ENCODE data around the gene RPL22. TPM values are rescaled to one million over a fixed set of nuclear protein-coding genes. Genes with fewer than 3 reads are reported as not detected.

Gene RPL22
- total RNA-seq (2014; rRNA removed; shearing (Covaris generic)) = 245 and 306 TPM in 2 replicates

GRCh38 chr1:6199298-6200187, at the start of gene RPL22:
RPL22 (minus strand) TSS chr1:6199595; CDS start chr1:6199573, 22 bp downstream.
- DNase-seq (ENCODE audit: low read depth) = peak; percentile 99

GRCh38 chr1:6248161-6248776, 48.9 kb upstream of the RPL22 start:
- no peak for DNase-seq (ENCODE audit: low read depth)

- DNase-seq (ENCODE audit: low read depth) = no peak
Measured at GRCh38 chr1:6247651-6248050, 48.3 kb upstream of the RPL22 start.

GRCh38 chr1:6246497-6247467, 47.4 kb upstream of the RPL22 start:
- DNase-seq (ENCODE audit: low read depth) = peak; percentile 70

GRCh38 chr1:6245869-6246496, 46.6 kb upstream of the RPL22 start:
- no peak for DNase-seq (ENCODE audit: low read depth)

DNA sequence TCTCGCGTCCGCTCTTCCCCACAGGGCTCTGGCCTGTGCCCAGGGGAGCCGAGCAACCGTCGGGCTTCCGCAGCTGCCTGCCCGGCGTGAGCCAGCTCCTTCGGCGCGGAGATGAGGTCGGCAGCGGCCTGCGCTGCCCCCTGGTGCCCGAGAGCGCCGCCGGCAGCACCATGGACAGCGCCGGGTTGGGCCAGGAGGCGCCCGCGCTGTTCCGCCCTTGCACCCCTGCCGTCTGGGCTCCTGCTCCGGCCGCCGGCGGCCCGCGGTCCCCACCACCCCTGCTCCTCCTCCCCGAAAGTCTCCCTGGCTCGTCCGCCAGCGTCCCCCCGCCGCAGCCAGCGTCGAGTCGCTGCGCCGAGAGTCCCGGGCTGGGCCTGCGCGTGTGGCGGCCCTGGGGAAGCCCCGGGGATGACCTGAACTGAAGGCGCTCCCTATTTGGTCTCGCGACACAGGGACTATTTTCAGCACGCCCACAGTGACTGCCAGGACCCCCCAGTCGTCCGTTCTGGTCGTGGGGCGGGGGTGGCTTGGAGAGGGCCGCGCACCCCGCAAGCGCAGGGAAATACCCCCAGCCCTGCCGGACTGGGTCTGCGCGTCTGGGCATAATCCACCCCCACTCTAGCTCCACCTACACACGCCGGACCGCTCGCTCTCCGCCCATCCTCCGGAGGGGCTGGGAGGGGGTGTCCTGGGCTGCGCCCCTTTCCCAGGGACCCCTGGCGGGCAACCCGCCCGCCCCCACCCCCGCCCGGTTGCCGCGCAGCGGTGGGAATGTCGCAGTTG, 45.9 kb upstream of the RPL22 start:
- DNase-seq (ENCODE audit: low read depth) = peak; percentile 73

GRCh38 chr1:6244401-6245049, 45.1 kb upstream of the RPL22 start:
- DNase-seq (ENCODE audit: low read depth) = no peak

GRCh38 chr1:6243993-6244392, 44.6 kb upstream of the RPL22 start, which contains the start of gene HES3:
HES3 (plus strand) TSS chr1:6244179; CDS start chr1:6244366, 187 bp downstream.
- no peak for DNase-seq (ENCODE audit: low read depth)

DNA sequence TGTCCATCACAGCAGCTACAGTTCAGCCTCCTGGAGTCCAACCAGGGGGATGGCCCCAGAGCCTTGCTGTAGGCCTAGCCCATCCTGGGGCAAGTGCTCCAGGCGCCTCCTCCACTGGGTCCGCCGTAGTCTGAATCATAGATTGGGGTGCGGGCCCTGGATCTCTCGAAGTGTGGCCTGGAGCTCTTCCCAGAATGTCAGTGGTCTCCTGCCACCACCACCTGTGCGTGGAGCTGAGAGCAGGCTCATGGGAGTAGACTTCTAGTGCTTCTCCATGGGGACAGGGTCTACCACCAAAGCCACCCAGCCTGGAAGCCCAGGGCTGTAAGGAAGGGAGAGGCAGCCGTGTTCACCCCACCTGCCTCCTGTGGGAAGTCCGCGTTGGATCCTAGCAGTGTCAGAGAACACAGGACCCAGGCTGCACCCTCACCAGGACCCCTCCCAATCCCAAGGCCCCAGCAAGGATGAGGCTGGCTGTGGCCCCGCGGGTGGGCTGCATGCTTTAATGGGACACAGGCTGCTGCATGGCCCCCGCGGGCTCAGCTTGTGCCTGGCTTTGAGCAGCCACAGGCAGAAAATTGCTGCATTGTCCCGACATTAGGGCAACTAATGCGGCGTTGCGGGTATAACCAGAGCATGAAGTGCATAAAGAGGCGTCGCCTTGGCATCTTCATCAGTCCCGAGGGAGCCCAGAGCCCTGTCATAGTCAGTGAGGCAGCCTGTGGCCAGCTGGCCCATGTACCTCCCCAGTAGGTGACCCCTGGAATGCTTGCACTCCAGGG, 43.8 kb upstream of the RPL22 start:
- no peak for DNase-seq (ENCODE audit: low read depth)

GRCh38 chr1:6241887-6242740, 42.7 kb upstream of the RPL22 start:
- no peak for DNase-seq (ENCODE audit: low read depth)

GRCh38 chr1:6241107-6241886, 41.9 kb upstream of the RPL22 start:
- no peak for DNase-seq (ENCODE audit: low read depth)

- peak; percentile 71 for DNase-seq (ENCODE audit: low read depth)
Measured at GRCh38 chr1:6239950-6240768, 40.8 kb upstream of the RPL22 start.

DNA sequence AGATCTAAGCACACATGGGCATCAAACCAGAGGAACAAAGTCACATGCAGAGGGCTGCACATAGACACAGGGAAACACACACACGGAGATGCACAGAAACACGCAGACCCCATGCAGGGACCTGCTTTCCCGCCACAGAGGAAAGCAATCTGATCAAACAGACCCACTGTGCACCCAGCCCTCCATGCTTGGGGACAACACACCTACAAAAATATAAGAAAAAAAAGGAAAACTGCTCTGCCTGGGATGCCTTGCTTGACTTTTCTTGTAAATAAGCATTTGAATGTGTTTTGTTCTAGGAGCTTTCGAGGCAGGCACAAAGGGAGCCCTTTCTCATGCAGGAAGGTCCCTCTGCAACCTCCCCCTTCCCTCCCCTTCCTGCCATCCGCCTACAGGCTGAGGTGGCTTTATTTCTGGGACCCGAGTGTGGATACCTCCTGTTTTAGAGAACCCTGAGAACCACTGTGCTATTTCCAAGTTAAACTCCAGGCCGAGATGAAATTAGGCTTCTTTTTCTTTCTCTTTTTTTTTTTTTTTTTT, 39.9 kb upstream of the RPL22 start:
- DNase-seq (ENCODE audit: low read depth) = no peak

- DNase-seq (ENCODE audit: low read depth) = no peak
Measured at GRCh38 chr1:6237093-6237492, 37.7 kb upstream of the RPL22 start.

DNA sequence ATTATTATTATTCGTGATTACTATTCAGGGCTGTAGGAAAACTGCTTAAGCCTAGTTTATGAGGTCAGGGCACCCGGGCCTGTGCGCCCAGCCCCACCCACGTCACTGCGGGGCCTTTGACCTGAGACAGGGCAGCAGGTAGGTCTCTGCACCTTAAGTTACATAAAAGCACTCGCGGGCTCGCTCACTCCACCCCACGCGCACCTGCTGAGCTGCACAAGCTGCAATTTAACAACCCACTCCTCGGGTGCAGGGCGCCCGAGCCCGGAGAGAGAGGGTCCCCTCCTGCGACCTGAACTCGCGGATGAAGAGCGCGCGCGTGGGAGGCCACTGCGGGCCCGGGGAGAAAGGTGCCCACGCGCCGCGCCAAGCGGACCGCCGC, 35.9 kb upstream of the RPL22 start:
- DNase-seq (ENCODE audit: low read depth) = no peak

Measured in RPMI7951 (cell line).